ENCODE results near the gene COL11A2. TPM values are rescaled to one million over a fixed set of nuclear protein-coding genes. Genes with fewer than 3 reads are reported as not detected.

COL11A2 gene
- total RNA-seq, 1 experiment from 2014 or later, result 7.6 TPM

- no peak overlapping the region for H3K4me2 ChIP-seq (ENCODE audit: low read length)
- H3K9me3 ChIP-seq (ENCODE audit: control insufficient read depth in 1 of 2, insufficient read depth in 1 of 2, low read depth in 1 of 2, low read length in 2 of 2), result no peaks in the 10 kb centered on the region
- no peak overlapping the region for H3K4me3 ChIP-seq (replicated peaks in 1 of 2; ENCODE audit: low read depth in 1 of 2, low read length in 2 of 2)
- BruUV-seq (replicated peaks), result no TSS peak
- ChIA-PET RAD21 (ENCODE audit: low non-redundant PET in 1 of 2, low total read pairs in 2 of 2, uncharacterized antibody in 2 of 2, unreplicated experiment in 2 of 2) (no interaction called here), CTCF (no interaction called here), POLR2A (no interaction called here)
- H4K20me1 ChIP-seq (ENCODE audit: insufficient read depth), result no peaks in the 10 kb centered on the region
- no peaks in the 10 kb centered on the region for H3K4me1 ChIP-seq (ENCODE audit: control insufficient read depth in 1 of 2, insufficient read depth in 2 of 2, low read length in 2 of 2)
- no peaks in the 10 kb centered on the region; the same call in 1 of the 2 replicates for H3K27me3 ChIP-seq (ENCODE audit: insufficient read depth, low read length)
- H3K27ac ChIP-seq (ENCODE audit: low read depth, low read length), result no peak overlapping the region
- no peaks in the 10 kb centered on the region for H3K9me2 ChIP-seq (ENCODE audit: insufficient read depth)
- no peak for ATAC-seq
- DNase-seq (ENCODE audit: low read depth, low spot score), result no peak
- no peaks in the 10 kb centered on the region for H3K36me3 ChIP-seq (ENCODE audit: control insufficient read depth in 1 of 2, insufficient read depth in 2 of 2, low read length in 2 of 2)
- H2AFZ ChIP-seq (ENCODE audit: low read depth, low read length, poor library complexity, severe bottlenecking), result no peak overlapping the region
- intact Hi-C loops (cut with micrococcal nuclease), result no loop called here
- H3K9ac ChIP-seq (ENCODE audit: low read length), result no peak overlapping the region
- no peak for TF ChIP-seq EGR1 (IDR thresholded peaks at IDR 0.05; ENCODE audit: low read depth)
- TF ChIP-seq, protein P1, sequence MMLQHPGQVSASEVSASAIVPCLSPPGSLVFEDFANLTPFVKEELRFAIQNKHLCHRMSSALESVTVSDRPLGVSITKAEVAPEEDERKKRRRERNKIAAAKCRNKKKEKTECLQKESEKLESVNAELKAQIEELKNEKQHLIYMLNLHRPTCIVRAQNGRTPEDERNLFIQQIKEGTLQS (IDR thresholded peaks at IDR 0.05), result no peak
- no peaks in the 10 kb centered on the region for H3K79me2 ChIP-seq (ENCODE audit: insufficient read depth, low read length)
Observed at GRCh38 chr6:33236852-33237251, 44.6 kb upstream of the COL11A2 start.

DNA sequence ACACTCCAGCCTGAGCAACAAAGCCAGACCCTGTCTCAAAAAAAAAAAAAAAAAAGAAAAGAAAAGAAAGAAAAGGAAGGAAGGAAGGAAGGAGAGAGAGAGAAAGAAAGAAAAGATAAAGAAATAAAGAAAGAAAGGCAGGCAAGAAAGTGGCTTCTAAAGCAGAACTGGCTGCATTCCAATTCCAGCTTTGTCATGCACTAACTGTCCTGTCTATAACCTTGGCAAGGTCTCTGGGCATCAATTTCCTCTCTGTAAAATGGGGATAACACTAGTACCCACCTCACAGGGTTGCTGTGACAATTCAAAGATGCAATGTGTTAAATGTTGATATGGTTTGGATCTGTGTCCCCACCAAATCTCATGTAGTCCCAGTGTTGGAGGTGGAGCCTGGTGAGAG is 44.1 kb upstream of the COL11A2 start:
- BruUV-seq (replicated peaks), result no TSS peak
- TF ChIP-seq ELF1 (IDR thresholded peaks at IDR 0.05; ENCODE audit: borderline replicate concordance, low read depth) (no peak), MAX (IDR thresholded peaks at IDR 0.05) (no peak)

More for the DNA sequence above, 44.1 kb upstream of the COL11A2 start:
- Histone ChIP-seq H3K4me3 (replicated peaks in 1 of 2; ENCODE audit: low read depth in 1 of 2, low read length in 2 of 2) (no peak overlapping the region), H4K20me1 (ENCODE audit: insufficient read depth) (no peaks in the 10 kb centered on the region), H3K27me3 (ENCODE audit: insufficient read depth, low read length) (no peaks in the 10 kb centered on the region; the same call in 1 of the 2 replicates), H3K79me2 (ENCODE audit: insufficient read depth, low read length) (no peaks in the 10 kb centered on the region), H3K9ac (ENCODE audit: low read length) (no peak overlapping the region), H3K4me2 (ENCODE audit: low read length) (no peak overlapping the region), H3K36me3 (ENCODE audit: control insufficient read depth in 1 of 2, insufficient read depth in 2 of 2, low read length in 2 of 2) (no peaks in the 10 kb centered on the region), H2AFZ (ENCODE audit: low read depth, low read length, poor library complexity, severe bottlenecking) (no peak overlapping the region), H3K9me3 (ENCODE audit: control insufficient read depth in 1 of 2, insufficient read depth in 1 of 2, low read depth in 1 of 2, low read length in 2 of 2) (no peaks in the 10 kb centered on the region), H3K4me1 (ENCODE audit: control insufficient read depth in 1 of 2, insufficient read depth in 2 of 2, low read length in 2 of 2) (no peaks in the 10 kb centered on the region), H3K9me2 (ENCODE audit: insufficient read depth) (no peaks in the 10 kb centered on the region), H3K27ac (ENCODE audit: low read depth, low read length) (no peak overlapping the region)
- RAD21 ChIA-PET (ENCODE audit: low non-redundant PET in 1 of 2, low total read pairs in 2 of 2, uncharacterized antibody in 2 of 2, unreplicated experiment in 2 of 2), result no interaction called here
- POLR2A ChIA-PET, result interaction anchor here (0.7 kb wide), 1 partner anchor 104 kb away, joined by 3 read pairs; no protein-coding TSS in a partner anchor
- intact Hi-C loops (cut with micrococcal nuclease), result no loop called here
- CTCF ChIA-PET, result interaction anchor here (0.8 kb wide), 1 partner anchor 12 kb away, joined by 3 read pairs; no protein-coding TSS in a partner anchor
- ATAC-seq (no peak), DNase-seq (ENCODE audit: low read depth, low spot score) (no peak)
